Measurements from ENCODE around the gene IL1R1. TPM values are rescaled to one million over a fixed set of nuclear protein-coding genes. Genes with fewer than 3 reads are reported as not detected.

Gene IL1R1
- total RNA-seq, 1 experiment from 2014 or later = 0.39 TPM

DNA sequence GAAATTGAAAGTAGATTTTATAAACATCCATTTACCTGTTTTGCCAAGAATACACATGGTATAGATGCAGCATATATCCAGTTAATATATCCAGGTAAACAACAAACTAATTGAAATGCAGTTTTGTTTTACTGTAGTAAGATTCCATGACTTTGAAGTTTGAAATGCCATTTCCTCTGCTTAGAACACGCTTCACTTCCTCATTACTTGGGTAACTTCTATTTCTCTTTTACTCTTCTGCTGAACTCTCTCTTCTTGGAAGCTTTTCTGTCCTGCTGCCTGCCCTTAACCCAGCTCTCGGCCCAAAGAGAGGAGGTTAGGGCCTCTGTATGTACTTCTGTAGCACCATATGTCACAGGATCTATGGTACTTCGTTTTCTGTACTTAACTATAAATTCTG, 30.2 kb downstream of the IL1R1 start:
- no peak overlapping the region for H3K27ac ChIP-seq (ENCODE audit: insufficient read length, low read depth, low read length)

More for the DNA sequence above, 30.2 kb downstream of the IL1R1 start:
- no peak overlapping the region; a peak in 2 of 7 replicates for H3K27ac Mint-ChIP-seq
- Histone ChIP-seq H3K79me1 (ENCODE audit: insufficient read depth, low read depth, low read length, poor library complexity, severe bottlenecking) (no peaks in the 10 kb centered on the region), H3K4ac (ENCODE audit: low read depth, low read length) (no peak overlapping the region), H3T11ph (ENCODE audit: low read length) (no peak overlapping the region), H3K23ac (ENCODE audit: insufficient read length, low read depth, low read length) (no peak overlapping the region), H2BK15ac (ENCODE audit: low read depth, low read length) (no peak overlapping the region), H3K23me2 (ENCODE audit: insufficient read length, low read depth, low read length, poor library complexity, severe bottlenecking) (no peaks in the 10 kb centered on the region), H3K4me1 (ENCODE audit: insufficient read depth, low read length) (no peaks in the 10 kb centered on the region), H4K8ac (replicated peaks; ENCODE audit: insufficient read length, low read depth, low read length) (no peak overlapping the region), H2AK5ac (ENCODE audit: insufficient read length, low read length) (no peak overlapping the region), H3K27me3 (ENCODE audit: insufficient read depth, low read length) (no peaks in the 10 kb centered on the region), H3K14ac (ENCODE audit: insufficient read depth, low read length) (no peak overlapping the region), H4K5ac (ENCODE audit: insufficient read length, low read depth, low read length) (no peak overlapping the region), H3K4me2 (ENCODE audit: insufficient read depth, insufficient read length, low read length) (no peak overlapping the region), H2BK5ac (ENCODE audit: insufficient read length, low read length) (no peak overlapping the region), H4K20me1 (ENCODE audit: control insufficient read depth, insufficient read depth, insufficient read length) (no peaks in the 10 kb centered on the region), H2BK12ac (ENCODE audit: insufficient read length, low read depth, low read length) (no peak overlapping the region), H3K56ac (ENCODE audit: insufficient read length, low read depth, low read length) (no peak overlapping the region), H2BK20ac (ENCODE audit: low read depth, low read length, poor library complexity, severe bottlenecking) (no peak overlapping the region), H2BK120ac (ENCODE audit: low read depth, low read length, poor library complexity, severe bottlenecking) (no peak overlapping the region), H3K18ac (ENCODE audit: insufficient read length, low read depth, low read length) (no peak overlapping the region), H3K9me3 (ENCODE audit: control insufficient read depth, low read depth, low read length) (no peaks in the 10 kb centered on the region), H3K79me2 (ENCODE audit: insufficient read depth, low read length) (no peaks in the 10 kb centered on the region), H3K9ac (ENCODE audit: extremely low read depth, insufficient read length, low read length) (no peak overlapping the region), H2AFZ (ENCODE audit: low read length) (no peak overlapping the region), H4K91ac (ENCODE audit: insufficient read length, low read depth, low read length) (no peak overlapping the region)
- H3K9me3 Mint-ChIP-seq = no peaks in the 10 kb centered on the region
- H3K36me3 Mint-ChIP-seq (ENCODE audit: insufficient read depth in 1 of 3, low read depth in 3 of 3) = no peaks in the 10 kb centered on the region
- no peaks in the 10 kb centered on the region; the same call in 1 of the 2 replicates for H3K27me3 Mint-ChIP-seq (ENCODE audit: low read depth)
- DNase-seq = no peak
- TF ChIP-seq CTCF (conservative IDR thresholded peaks at IDR 0.05) = no peak
- WGBS (ENCODE audit: extremely low coverage, insufficient read length, low lambda C conversion rate) = no CpG with 5 or more reads among the region's 3 CpGs
- H3K4me1 Mint-ChIP-seq = peaks cover 0 to 3% of the 10 kb centered on the region in 2 experiments; a peak in 2 of 4 replicates
- H3K4me3 Mint-ChIP-seq = no peak overlapping the region
